ENCODE measurements around the gene MYOD1.

GRCh38 chr11:17733261-17733660 is 13.9 kb downstream of the MYOD1 start:
- TF ChIP-seq CTCF (conservative IDR thresholded peaks at IDR 0.05; ENCODE audit: low read depth, low read length): no peak
- TF ChIP-seq EZH2 (IDR thresholded peaks at IDR 0.05; ENCODE audit: low read length, unreplicated experiment): no peak

Data from PC-3 (cell line).